DND-41 (cell line): Measurements from ENCODE around the gene UBL3.

Source experiments
- ATAC-seq: fragments of 200-7000 bp; cut with Tn5 transposase; 3 replicates; pipeline ENCODE4 v1.9.1; 2021; ENCODE audit warnings: low read depth; ENCODE audit not compliant: insufficient read depth
- DNase-seq: peaks from one replicate; pipeline ENCODE4 v3.0.0-alpha.2; 2020
- H2AFZ ChIP-seq: 2 replicates; pipeline ENCODE4 v1.6.0; 2012; ENCODE audit warnings: low read depth, low read length
- H3K27ac ChIP-seq: 2 replicates; pipeline ENCODE4 v1.5.1; 2012; ENCODE audit warnings: low read length, inconsistent platforms
- H3K27me3 ChIP-seq: fragments of 200-600 bp; sonication (generic); 2 replicates; pipeline ENCODE4 v1.6.0; 2012; ENCODE audit warnings: low read length, mild to moderate bottlenecking, inconsistent platforms; ENCODE audit not compliant: insufficient read depth, poor library complexity
- H3K36me3 ChIP-seq: 2 replicates; pipeline ENCODE4 v1.5.1; 2012; ENCODE audit warnings: low read length, inconsistent platforms; ENCODE audit not compliant: insufficient read depth
- H3K4me1 ChIP-seq: 2 replicates; pipeline ENCODE4 v1.5.1; 2012; ENCODE audit warnings: mild to moderate bottlenecking, low read length; ENCODE audit not compliant: insufficient read depth
- H3K4me2 ChIP-seq: 2 replicates; pipeline ENCODE4 v1.6.0; 2012; ENCODE audit warnings: mild to moderate bottlenecking, moderate library complexity, low read length, inconsistent platforms; ENCODE audit not compliant: insufficient read depth
- H3K4me3 ChIP-seq, 2 experiments: fragments of 200-600 bp in 1 of 2; shearing (Covaris generic) in 1 of 2; 2 replicates each; pipeline ENCODE4 v1.5.1; 2012 to 2016; ENCODE audit warnings: inconsistent platforms in 2 of 2, low read length in 2 of 2, mild to moderate bottlenecking in 2 of 2, low read depth in 1 of 2, moderate library complexity in 1 of 2
- H3K79me2 ChIP-seq: 2 replicates; pipeline ENCODE4 v1.6.0; 2012; ENCODE audit warnings: low read length, inconsistent platforms; ENCODE audit not compliant: insufficient read depth
- H3K9ac ChIP-seq: 2 replicates; pipeline ENCODE4 v1.6.0; 2012; ENCODE audit warnings: low read depth, mild to moderate bottlenecking, inconsistent platforms, low read length, moderate library complexity
- H3K9me3 ChIP-seq: 2 replicates; pipeline ENCODE4 v1.5.1; 2012; ENCODE audit warnings: low read length, moderate library complexity, mild to moderate bottlenecking, inconsistent platforms; ENCODE audit not compliant: insufficient read depth, severe bottlenecking
- H4K20me1 ChIP-seq: 2 replicates; pipeline ENCODE4 v1.6.0; 2012; ENCODE audit warnings: low read length; ENCODE audit not compliant: insufficient read depth
- EZH2 ChIP-seq: IDR thresholded peaks from 3 replicates; pipeline ENCODE4 v1.6.1; 2012; ENCODE audit warnings: borderline replicate concordance, low read depth, mild to moderate bottlenecking, moderate library complexity, low read length, inconsistent platforms; ENCODE audit not compliant: severe bottlenecking
- TF ChIP-seq, protein P1 (sequence below): IDR thresholded peaks from 2 replicates; pipeline ENCODE4 v1.5.1; 2012; ENCODE audit warnings: borderline replicate concordance, low read length, moderate library complexity, mild to moderate bottlenecking; ENCODE audit not compliant: poor library complexity, severe bottlenecking; ENCODE audit errors: extremely low read depth

UBL3 gene

GRCh38 chr13:29830000-29830399, 20.4 kb downstream of the UBL3 start:
- no peaks in the 10 kb centered on the region for H3K9me3 ChIP-seq
- H3K4me2 ChIP-seq: no peak overlapping the region
- no peaks in the 10 kb centered on the region for H3K36me3 ChIP-seq
- no peaks in the 10 kb centered on the region for H3K79me2 ChIP-seq
- H3K27ac ChIP-seq: no peak overlapping the region
- H3K4me3 ChIP-seq: no peak overlapping the region
- ATAC-seq: no peak
- no peak for TF ChIP-seq EZH2
- TF ChIP-seq, protein P1, sequence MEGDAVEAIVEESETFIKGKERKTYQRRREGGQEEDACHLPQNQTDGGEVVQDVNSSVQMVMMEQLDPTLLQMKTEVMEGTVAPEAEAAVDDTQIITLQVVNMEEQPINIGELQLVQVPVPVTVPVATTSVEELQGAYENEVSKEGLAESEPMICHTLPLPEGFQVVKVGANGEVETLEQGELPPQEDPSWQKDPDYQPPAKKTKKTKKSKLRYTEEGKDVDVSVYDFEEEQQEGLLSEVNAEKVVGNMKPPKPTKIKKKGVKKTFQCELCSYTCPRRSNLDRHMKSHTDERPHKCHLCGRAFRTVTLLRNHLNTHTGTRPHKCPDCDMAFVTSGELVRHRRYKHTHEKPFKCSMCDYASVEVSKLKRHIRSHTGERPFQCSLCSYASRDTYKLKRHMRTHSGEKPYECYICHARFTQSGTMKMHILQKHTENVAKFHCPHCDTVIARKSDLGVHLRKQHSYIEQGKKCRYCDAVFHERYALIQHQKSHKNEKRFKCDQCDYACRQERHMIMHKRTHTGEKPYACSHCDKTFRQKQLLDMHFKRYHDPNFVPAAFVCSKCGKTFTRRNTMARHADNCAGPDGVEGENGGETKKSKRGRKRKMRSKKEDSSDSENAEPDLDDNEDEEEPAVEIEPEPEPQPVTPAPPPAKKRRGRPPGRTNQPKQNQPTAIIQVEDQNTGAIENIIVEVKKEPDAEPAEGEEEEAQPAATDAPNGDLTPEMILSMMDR: no peak
- DNase-seq: no peak
- no peaks in the 10 kb centered on the region for H3K4me1 ChIP-seq
- no peaks in the 10 kb centered on the region for H3K27me3 ChIP-seq
- no peaks in the 10 kb centered on the region for H4K20me1 ChIP-seq
- H3K9ac ChIP-seq: no peak overlapping the region
- no peak overlapping the region for H2AFZ ChIP-seq

DNA sequence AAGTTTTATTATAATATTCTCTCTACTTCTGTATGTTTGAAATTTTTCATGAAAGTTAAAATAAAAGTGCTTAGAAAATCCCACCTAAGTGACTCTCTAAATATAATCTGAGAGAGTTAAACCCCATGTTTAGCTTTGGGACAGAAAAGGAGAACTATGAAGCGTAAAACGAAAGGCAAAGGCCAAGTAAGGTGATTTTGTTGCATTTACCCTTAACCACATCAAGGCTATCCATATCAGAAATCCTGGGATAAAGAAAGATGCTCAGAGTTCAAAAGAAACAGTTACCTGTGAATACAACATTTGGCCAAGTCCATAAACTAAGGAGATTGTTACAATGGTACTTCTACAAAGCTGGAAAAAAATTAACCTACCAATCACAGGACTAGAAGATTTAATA, 31.3 kb downstream of the UBL3 start:
- Histone ChIP-seq H3K4me2 (no peak overlapping the region), H4K20me1 (no peaks in the 10 kb centered on the region), H3K9ac (no peak overlapping the region), H3K4me3 (no peak overlapping the region), H3K27me3 (no peaks in the 10 kb centered on the region), H3K27ac (no peak overlapping the region), H3K9me3 (no peaks in the 10 kb centered on the region), H3K79me2 (no peaks in the 10 kb centered on the region; the same call in 1 of the 2 replicates), H2AFZ (no peak overlapping the region), H3K36me3 (no peaks in the 10 kb centered on the region), H3K4me1 (no peaks in the 10 kb centered on the region)
- ATAC-seq: no peak
- TF ChIP-seq, protein P1: no peak
- no peak for TF ChIP-seq EZH2
- no peak for DNase-seq

DNA sequence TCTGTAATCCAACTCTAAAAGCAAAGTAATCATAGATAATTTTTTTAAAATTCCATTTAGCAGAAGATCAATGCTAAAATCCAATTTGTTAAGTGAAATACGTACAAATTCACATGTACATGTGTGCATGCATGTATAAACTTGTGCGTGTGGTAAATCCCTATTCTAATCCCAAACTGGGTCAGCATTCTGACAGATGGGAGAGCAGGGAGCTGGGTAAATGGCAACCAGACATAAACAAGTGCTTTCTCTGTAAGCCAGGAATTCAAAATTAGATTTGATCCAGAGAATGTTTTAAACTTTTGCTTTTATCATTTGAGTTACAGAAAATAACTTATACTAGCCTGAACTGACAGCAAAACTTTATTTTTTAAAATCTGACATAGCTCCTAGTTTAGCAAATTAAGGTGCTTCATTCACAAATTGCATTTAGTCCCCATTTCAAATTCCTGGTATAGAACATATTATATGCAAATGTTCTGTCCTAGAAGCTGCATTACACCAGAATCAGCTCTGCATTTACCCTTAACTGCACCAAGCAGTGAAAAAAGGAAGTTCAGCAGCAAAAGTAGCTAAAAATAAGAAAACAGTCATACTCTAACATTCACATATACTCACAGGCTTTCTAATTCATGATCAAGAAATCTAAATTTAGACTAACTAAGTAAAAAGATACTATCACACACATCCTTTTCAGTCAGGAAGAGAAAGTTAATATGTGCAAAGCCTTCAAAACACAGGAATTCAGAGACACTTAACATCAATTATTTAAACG, 32.6 kb downstream of the UBL3 start:
- Histone ChIP-seq H2AFZ (no peak overlapping the region), H3K79me2 (no peaks in the 10 kb centered on the region; the same call in 1 of the 2 replicates), H3K9ac (no peak overlapping the region), H3K4me3 (no peak overlapping the region), H3K36me3 (no peaks in the 10 kb centered on the region), H3K27ac (no peak overlapping the region), H3K27me3 (no peaks in the 10 kb centered on the region), H3K4me1 (no peaks in the 10 kb centered on the region), H4K20me1 (no peaks in the 10 kb centered on the region), H3K9me3 (no peaks in the 10 kb centered on the region), H3K4me2 (no peak overlapping the region)
- TF ChIP-seq EZH2: no peak
- TF ChIP-seq, protein P1: no peak
- DNase-seq: no peak
- ATAC-seq: no peak
